GM06990 (cell line): ENCODE measurements around the gene NIT1.

ENCODE experiments used
- DNase-seq: peaks from one replicate; pipeline ENCODE4 v3.0.0-alpha.2; 2011; ENCODE audit not compliant: insufficient read length; ENCODE audit errors: extremely low read depth
- H3K27me3 ChIP-seq: replicated peaks from 2 replicates; pipeline ENCODE4 v1.6.0; 2011; ENCODE audit warnings: low read length; ENCODE audit not compliant: control insufficient read depth, insufficient read depth
- H3K36me3 ChIP-seq: 2 replicates; pipeline ENCODE4 v1.5.1; 2011; ENCODE audit warnings: low read length; ENCODE audit not compliant: control insufficient read depth, insufficient read depth
- H3K4me3 ChIP-seq: replicated peaks from 2 replicates; pipeline ENCODE4 v1.5.1; 2011; ENCODE audit warnings: low read depth, mild to moderate bottlenecking, control low read depth, low read length
- CTCF ChIP-seq: IDR thresholded peaks from 2 replicates; pipeline ENCODE4 v1.5.1; 2011; ENCODE audit warnings: low read length, control low read depth, mild to moderate bottlenecking, inconsistent platforms; ENCODE audit not compliant: insufficient read depth, poor library complexity, severe bottlenecking

The NIT1 gene

GRCh38 chr1:161082996-161083747 is 34.7 kb upstream of the NIT1 start:
- TF ChIP-seq CTCF: no peak
- H3K4me3 ChIP-seq: no peak overlapping the region
- DNase-seq: no peak
- H3K36me3 ChIP-seq: no peaks in the 10 kb centered on the region
- H3K27me3 ChIP-seq: no peaks in the 10 kb centered on the region

GRCh38 chr1:161083748-161084596 is 33.9 kb upstream of the NIT1 start:
- Histone ChIP-seq H3K27me3 (no peaks in the 10 kb centered on the region), H3K36me3 (no peaks in the 10 kb centered on the region)

DNA sequence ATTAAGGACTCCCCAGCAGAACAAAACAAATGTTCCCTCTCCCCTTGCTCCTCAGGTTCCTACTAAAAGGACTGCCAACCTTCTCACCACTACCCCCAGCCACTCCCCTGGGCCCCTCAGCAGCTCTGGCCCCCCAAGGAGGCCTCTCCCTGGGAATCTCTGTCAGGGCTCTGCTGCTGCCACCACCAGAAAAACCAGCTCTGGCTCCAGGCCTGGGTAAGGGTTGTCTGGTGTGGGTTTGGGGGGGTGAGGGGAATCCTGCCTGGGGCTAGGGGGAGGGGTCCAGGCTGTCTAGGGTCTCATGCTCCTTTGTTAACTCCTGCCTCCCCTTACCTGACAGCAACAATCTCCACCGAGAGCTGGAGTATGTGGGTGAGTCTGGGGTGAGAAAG is 33.3 kb upstream of the NIT1 start:
- Histone ChIP-seq H3K4me3 (no peak overlapping the region), H3K36me3 (no peaks in the 10 kb centered on the region), H3K27me3 (no peaks in the 10 kb centered on the region)
- no peak for DNase-seq
- no peak for TF ChIP-seq CTCF

More at GRCh38 chr1:161083748-161084596, 33.9 kb upstream of the NIT1 start:
- TF ChIP-seq CTCF: no peak
- no peak overlapping the region for H3K4me3 ChIP-seq
- DNase-seq: no peak

DNA sequence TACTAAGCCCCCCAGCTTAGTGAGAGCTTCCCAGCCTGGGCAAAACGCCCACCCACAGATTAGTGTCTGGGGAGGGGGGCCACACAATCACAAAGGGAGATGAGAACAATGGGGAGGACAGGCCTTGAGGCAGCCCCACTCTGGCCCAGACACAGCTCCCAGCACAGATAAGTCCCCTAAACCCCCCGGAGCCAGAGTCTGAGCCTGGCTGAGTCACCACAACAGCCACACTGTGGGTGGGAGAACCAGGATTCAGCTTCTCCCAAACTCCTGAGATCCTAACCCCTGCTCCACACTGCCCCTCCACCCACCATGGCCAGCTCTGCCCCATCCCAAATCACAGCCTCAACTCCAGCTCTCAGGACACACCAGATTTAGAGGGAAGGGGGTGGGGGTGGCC is 32.7 kb upstream of the NIT1 start:
- TF ChIP-seq CTCF: no peak
- DNase-seq: no peak
- Histone ChIP-seq H3K4me3 (no peak overlapping the region), H3K27me3 (no peaks in the 10 kb centered on the region), H3K36me3 (no peaks in the 10 kb centered on the region)

GRCh38 chr1:161086457-161086856 is 31.4 kb upstream of the NIT1 start:
- Histone ChIP-seq H3K27me3 (no peaks in the 10 kb centered on the region), H3K4me3 (no peak overlapping the region), H3K36me3 (no peaks in the 10 kb centered on the region)
- TF ChIP-seq CTCF: no peak
- no peak for DNase-seq
